Measurements from ENCODE around the gene TPRN.

DNA sequence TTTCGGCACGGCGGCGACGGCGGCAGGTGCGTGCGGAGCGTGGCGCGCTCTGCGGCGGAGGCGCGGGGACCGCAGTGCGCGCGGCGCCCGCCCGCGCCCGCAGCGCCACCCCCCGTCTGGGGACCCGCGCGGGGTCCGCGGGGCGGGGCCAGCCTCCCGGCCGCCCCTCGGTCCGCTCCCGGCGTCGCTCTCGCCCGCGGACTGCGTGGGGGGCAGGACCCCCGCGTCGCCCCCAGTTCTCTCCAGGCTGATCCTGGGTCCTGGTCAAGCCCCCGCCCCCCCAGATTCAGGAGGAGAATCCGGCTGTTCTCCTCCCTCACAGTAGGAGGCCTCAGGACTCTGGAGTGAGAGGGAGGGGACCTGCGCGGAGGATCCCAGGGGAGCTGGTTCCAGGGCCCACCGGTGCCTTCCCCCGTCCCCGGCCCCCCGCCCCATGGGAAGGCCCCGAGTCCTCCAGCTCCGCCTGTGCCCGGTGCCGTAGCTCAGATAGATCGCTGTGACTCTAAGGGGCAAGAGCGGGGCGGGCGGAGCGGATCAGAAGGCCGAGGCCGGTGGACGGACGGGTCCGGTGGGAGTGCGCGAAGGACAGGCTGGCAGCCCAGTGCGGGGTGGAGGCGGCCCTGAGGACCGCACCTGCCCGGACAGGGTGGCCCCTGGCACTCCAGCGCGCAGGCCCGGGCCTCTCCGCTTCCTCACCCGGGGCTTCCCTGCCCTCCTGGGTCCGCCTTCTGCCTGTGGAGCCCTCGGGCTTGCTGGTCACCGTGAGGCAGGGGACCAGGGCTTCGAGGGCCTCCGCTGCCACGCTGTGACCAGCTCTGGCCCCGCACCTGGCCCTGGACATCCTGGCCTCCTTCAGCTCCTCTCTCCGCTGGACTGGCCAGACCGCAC is 21.9 kb upstream of the TPRN start, which contains the start of gene RNF208:
- no peak for TF ChIP-seq YY1 (IDR thresholded peaks at IDR 0.05; ENCODE audit: insufficient read depth, insufficient read length)
- TF ChIP-seq ZNF274 (IDR thresholded peaks at IDR 0.05; ENCODE audit: low read depth, low read length) = no peak
